Measurements from ENCODE around the gene ATP9A.

- TF ChIP-seq CTCF (IDR thresholded peaks at IDR 0.05) (no peak), POLR2A (IDR thresholded peaks at IDR 0.05) (no peak)
These were observed 44.7 kb upstream of the ATP9A start for GRCh38 chr20:51812861-51813260.

Measured in right lobe of liver (tissue), 4 donors.